Lower leg skin (tissue), 4 donors: ENCODE data around the gene PLEKHA6. TPM values are rescaled to one million over a fixed set of nuclear protein-coding genes. Genes with fewer than 3 reads are reported as not detected.

Experiments
- DNase-seq, 2 donors: peaks; one replicate each; pipeline ENCODE4 v3.0.0-alpha.2; 2019; ENCODE audit warnings: low spot score in 2 of 2
- H3K4me3 ChIP-seq: fragments of 200-600 bp; sonication (generic); 2 replicates; pipeline ENCODE4 v1.5.1; 2017; ENCODE audit warnings: mild to moderate bottlenecking, low read depth; ENCODE audit not compliant: poor library complexity, severe bottlenecking
- CTCF ChIP-seq, 3 donors: fragments of 450-650 bp; IDR thresholded peaks; one replicate each; pipeline ENCODE4 v1.5.1; 2016; ENCODE audit warnings: antibody characterized with exemption in 3 of 3, mild to moderate bottlenecking in 3 of 3, moderate library complexity in 2 of 3
- POLR2A ChIP-seq, 2 donors: fragments of 450-650 bp; IDR thresholded peaks; one replicate each; pipeline ENCODE4 v1.6.1; 2016 to 2017; ENCODE audit warnings: antibody characterized with exemption in 2 of 2, mild to moderate bottlenecking in 1 of 2, moderate library complexity in 1 of 2
- WGBS, 2 donors: methylation state at CpG; one replicate each; pipeline ENCODE4 v1.1.5; 2018; 5-methylcytosine and 5-hydroxymethylcytosine counted together
- intact Hi-C: fragments of 100-400 bp; cut with DNase I; formaldehyde crosslinking; loops from one replicate; pipeline ENCODE4 v1.15.0; 2023; ENCODE audit warnings: low total_unique reads
- total RNA-seq, 4 donors: library from RNA; depleted of rRNA; stranded (reverse); fragments of >200 nt; gene quantifications; one replicate each; pipeline ENCODE4 v1.1.0, GENCODE V29; 2016

The PLEKHA6 gene
- total RNA-seq, 4 donors from 2014 or later = 1.7 to 16.4 (median 11.1) TPM

- 77 to 84% methylated on average over 5 of the region's 5 CpGs for WGBS, 2 donors
- TF ChIP-seq CTCF (IDR thresholded peaks at IDR 0.05) (no peak), POLR2A (IDR thresholded peaks at IDR 0.05) (no peak)
- intact Hi-C loops = no loop called here
- DNase-seq = peak in 1 of 2 donors; percentile 62
- no peak overlapping the region for H3K4me3 ChIP-seq
Measured at GRCh38 chr1:204286315-204286714, 73.4 kb downstream of the PLEKHA6 start.

DNA sequence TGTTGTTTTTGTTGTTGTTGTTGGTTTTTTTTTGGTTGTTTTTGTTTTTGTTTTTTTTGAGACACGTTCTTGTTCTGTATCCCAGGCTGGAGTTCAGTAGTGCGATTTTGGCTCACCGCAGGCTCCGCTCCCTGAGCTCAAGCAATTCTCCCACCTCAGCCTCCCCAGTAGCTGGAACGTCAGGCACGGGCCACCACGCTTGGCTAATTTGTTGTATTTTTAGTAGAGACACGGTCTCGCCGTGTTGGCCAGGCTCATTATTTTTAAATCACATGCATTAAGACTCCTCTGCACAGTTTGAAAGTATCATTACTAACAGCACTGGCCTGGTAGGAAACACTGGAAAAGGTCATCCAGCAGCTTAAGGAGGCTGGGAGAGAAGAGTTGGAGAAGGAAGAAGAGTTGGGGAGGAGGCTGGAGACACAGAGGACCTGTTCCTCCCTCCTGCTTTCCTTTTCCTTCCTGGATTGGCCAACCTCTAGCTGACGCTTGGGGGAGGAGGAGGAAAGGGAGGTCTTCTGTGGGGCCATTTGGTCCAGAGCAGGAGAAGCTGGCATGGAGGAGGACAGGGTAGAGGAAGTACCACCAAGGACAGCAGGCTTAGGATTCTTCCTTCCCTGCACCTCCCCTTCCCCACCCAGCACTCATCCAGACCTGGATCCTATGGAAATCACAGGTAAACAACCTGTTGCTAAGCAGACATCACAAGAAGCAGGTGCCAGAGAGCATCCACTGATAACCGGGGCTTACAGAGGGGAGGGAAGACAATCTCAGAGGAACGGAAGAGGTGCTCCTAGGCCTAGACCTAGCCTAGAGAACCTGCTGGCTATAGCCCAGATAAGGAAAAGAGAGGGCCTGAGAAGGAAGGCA is 74.1 kb downstream of the PLEKHA6 start:
- no peak overlapping the region for H3K4me3 ChIP-seq
- 86 to 87% methylated on average over 13 of the region's 13 CpGs for WGBS, 2 donors
- no peak for DNase-seq
- TF ChIP-seq CTCF (IDR thresholded peaks at IDR 0.05) (no peak), POLR2A (IDR thresholded peaks at IDR 0.05) (no peak)
- intact Hi-C loops = no loop called here

DNA sequence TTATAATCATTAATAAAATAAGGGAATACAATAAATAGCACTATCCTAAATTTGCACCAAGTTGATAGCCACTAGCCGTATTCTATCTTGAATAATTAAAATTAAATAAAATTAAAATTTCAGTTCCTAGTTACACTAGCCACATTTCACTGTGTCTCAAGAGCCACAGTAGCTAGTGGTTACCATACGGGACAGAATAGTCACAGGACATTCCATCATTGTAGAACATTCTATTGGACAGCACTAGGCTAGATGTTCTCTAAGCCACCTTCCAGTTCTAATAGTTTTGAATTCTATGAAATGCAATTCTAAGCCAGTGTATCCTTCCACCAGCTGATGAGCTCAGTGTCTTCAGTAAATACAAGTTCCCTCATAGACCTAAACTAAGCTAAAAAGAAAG is 74.8 kb downstream of the PLEKHA6 start:
- no peak overlapping the region for H3K4me3 ChIP-seq
- no peak for DNase-seq
- 91 to 93% methylated on average over 2 of the region's 2 CpGs for WGBS, 2 donors
- TF ChIP-seq CTCF (IDR thresholded peaks at IDR 0.05) = no peak
- intact Hi-C loops = no loop called here

- no peak overlapping the region for H3K4me3 ChIP-seq
- 64 to 73% methylated on average over 9 of the region's 9 CpGs for WGBS, 2 donors
Measured at GRCh38 chr1:204283711-204284651, 75.7 kb downstream of the PLEKHA6 start.

GRCh38 chr1:204282761-204283221 is 76.9 kb downstream of the PLEKHA6 start:
- TF ChIP-seq CTCF (IDR thresholded peaks at IDR 0.05) = no peak
- no peak for TF ChIP-seq POLR2A (IDR thresholded peaks at IDR 0.05)
- no peak for DNase-seq
- intact Hi-C loops = no loop called here
- WGBS, 2 donors = 79 to 83% methylated on average over 11 of the region's 11 CpGs
- no peak overlapping the region for H3K4me3 ChIP-seq

More at GRCh38 chr1:204283711-204284651, 75.7 kb downstream of the PLEKHA6 start:
- TF ChIP-seq CTCF (IDR thresholded peaks at IDR 0.05) (no peak), POLR2A (IDR thresholded peaks at IDR 0.05) (no peak)
- no peak for DNase-seq
- intact Hi-C loops = no loop called here
